Measurements from ENCODE around the gene HDGFL2.

HDGFL2 gene

DNA sequence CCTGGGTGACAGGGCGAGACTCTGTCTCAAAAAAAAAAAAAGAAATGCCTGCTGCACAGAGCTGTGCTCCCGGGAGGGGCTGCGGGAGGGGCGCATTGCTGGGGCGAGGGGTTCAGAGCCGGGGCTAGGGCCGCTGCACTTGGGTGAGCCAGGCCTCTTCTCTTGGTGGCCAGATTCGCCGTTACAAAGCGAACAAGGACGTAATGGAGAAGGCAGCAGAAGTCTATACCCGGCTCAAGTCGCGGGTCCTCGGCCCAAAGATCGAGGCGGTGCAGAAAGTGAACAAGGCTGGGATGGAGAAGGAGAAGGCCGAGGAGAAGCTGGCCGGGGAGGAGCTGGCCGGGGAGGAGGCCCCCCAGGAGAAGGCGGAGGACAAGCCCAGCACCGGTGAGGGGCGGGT is 27.2 kb downstream of the HDGFL2 start:
- no peak for DNase-seq (ENCODE audit: low read depth in 2 of 2)

DNA sequence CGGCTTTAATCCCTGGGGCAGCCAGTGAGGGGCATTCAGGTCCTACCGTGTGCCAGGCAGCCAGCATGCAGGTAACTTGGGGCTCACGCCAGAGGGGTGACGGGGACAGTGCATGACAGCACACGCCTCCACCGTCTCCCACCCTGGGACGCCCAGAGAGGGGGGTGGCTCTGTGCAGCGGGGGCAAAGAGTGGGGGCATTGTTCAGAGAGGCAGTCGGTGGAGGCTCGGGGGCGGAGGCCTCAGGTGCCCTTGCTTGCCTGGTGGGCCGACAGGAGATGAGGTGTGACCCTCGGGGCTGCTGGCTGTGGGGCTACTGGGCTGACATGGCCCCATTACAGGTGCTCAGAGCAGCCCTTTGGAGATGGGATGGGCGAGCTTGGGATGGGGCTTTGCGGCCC is 27.8 kb downstream of the HDGFL2 start:
- no peak for DNase-seq (ENCODE audit: low read depth in 2 of 2)

DNA sequence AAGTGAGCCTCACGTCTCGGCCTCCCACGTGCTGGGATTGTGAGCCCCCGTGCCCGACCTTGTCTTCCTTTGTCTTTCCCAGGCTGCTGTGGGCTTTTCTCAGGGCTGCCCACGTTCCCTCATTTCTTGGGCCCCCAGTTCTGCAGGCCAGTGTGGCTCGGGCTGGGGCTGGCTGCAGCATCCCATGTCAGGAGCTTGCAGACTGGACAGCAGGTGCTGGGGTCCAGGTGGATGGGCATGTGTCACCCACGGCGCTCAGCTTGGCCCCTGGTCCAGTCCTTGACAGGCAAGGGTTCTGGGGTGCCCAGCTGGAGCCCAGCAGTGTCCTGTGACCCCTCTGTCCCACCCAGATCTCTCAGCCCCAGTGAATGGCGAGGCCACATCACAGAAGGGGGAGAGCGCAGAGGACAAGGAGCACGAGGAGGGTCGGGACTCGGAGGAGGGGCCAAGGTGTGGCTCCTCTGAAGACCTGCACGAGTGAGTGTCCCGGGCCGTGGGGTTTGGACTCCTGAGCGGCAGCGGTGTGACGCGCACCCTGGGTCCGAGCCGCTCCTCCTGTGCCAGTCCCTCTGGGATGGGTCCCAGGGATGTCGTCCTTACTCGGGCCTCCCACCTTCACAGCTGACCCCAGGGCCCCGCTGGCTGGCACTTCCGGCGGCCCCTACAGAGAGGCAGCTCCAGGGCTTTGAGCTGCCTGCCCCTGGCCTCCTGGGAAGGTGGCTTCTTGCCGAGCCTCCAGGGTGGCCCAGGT is 28.9 kb downstream of the HDGFL2 start:
- DNase-seq (ENCODE audit: low read depth in 2 of 2): no peak

GRCh38 chr19:4501691-4502090 is 29.6 kb downstream of the HDGFL2 start:
- DNase-seq (ENCODE audit: low read depth in 2 of 2): no peak

GRCh38 chr19:4502282-4503131 is 30.4 kb downstream of the HDGFL2 start:
- no peak for DNase-seq (ENCODE audit: low read depth in 2 of 2)

- DNase-seq (ENCODE audit: low read depth in 2 of 2): no peak
Observed at GRCh38 chr19:4503132-4503824, 31.2 kb downstream of the HDGFL2 start.

- no peak for DNase-seq (ENCODE audit: low read depth in 2 of 2)
Observed at GRCh38 chr19:4503825-4504170, 31.7 kb downstream of the HDGFL2 start.

DNA sequence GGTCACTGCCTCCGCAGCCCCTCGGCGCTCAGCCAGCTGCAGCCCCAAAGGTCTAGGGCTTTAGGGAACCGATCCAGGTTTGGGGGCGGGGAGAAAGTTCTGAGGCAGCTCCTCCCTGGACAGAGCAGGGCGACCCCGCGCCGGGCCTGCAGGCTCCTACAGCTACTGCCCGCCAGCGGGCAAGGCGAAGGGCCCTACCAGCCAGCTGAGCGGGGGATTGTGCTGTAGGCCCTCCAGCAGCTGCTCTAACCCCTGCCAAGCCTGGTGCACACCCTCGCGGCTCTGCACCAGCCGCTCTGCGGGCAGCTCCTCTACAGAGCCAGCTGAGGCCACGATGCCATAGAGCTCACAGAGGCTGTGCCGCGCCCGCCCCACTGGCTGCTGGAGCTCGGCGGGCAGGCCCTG is 32.2 kb downstream of the HDGFL2 start:
- DNase-seq (ENCODE audit: low read depth in 2 of 2): no peak

GRCh38 chr19:4504891-4505569 is 32.9 kb downstream of the HDGFL2 start:
- DNase-seq (ENCODE audit: low read depth in 2 of 2): no peak

- DNase-seq (ENCODE audit: low read depth in 2 of 2): no peak
Observed at GRCh38 chr19:4505570-4506448, 33.7 kb downstream of the HDGFL2 start.

DNA sequence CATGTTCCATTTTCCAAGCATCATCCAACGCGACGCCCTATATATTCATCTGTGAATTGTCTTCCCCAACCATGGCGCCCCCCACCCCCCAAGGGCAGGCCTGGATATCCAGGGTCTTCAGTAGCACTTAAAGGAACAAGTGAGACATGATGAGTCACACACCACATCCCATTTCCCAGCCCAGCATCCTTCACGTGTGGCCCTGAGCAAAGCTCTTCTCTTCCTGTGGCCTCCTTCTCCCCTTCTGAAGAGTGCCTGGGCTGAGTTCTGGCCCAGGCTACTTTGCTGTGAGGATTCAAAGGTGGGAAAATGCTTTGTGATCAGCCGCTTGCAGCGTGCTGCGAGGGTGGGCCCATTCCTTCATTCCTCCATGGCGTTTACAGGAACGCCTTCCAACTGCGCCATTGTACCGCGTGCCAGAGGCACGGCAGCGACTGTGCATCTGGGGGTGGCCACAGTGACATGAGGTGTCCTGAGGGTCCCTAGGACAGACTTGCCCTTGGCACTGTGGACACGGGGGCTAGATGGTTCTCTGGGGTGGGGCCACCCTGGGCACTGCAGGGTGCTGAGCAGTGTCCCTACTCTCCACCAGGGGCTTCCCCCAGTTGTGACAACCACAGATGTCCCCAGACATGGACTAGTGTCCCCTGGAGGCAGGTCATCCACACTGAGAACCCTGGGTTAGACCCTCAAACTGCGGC is 34.5 kb downstream of the HDGFL2 start:
- DNase-seq (ENCODE audit: low read depth in 2 of 2): no peak

DNA sequence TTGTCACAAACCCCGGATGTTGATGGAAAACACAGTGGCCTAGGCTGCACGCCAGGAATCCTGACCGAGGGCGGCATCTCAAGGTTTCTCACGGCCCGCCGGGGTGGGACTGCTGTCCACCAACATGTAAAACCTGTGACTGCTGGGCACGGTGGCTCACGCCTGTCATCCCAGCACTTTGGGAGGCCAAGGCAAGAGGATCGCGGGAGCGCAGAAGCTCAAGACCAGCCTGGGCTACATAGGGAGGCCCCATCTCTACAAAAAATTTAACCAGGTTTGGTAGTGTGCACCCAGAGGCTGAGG is 35.0 kb downstream of the HDGFL2 start:
- no peak for DNase-seq (ENCODE audit: low read depth in 2 of 2)

GRCh38 chr19:4507804-4508203 is 35.7 kb downstream of the HDGFL2 start:
- DNase-seq (ENCODE audit: low read depth in 2 of 2): no peak

DNA sequence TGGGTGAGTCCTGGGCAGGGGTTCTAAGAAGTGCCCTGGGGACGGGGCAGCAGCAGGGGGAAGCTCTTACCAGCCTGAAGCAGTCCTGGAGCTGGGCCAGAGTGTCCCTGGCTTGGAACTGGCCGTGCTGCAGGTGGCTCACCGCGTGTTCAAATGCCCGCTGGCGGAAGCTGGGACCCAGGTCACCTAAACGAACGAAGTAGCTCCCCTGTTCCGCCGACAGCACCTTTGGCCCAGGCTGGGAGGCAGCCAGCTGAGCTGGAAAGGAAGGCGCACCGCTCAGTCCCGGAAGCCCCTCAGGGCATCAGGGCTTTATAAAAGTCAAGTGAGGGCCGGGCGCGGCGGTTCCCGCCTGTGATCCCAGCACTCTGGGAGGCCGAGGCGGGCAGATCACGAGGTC is 36.6 kb downstream of the HDGFL2 start:
- DNase-seq (ENCODE audit: low read depth in 2 of 2): no peak

DNA sequence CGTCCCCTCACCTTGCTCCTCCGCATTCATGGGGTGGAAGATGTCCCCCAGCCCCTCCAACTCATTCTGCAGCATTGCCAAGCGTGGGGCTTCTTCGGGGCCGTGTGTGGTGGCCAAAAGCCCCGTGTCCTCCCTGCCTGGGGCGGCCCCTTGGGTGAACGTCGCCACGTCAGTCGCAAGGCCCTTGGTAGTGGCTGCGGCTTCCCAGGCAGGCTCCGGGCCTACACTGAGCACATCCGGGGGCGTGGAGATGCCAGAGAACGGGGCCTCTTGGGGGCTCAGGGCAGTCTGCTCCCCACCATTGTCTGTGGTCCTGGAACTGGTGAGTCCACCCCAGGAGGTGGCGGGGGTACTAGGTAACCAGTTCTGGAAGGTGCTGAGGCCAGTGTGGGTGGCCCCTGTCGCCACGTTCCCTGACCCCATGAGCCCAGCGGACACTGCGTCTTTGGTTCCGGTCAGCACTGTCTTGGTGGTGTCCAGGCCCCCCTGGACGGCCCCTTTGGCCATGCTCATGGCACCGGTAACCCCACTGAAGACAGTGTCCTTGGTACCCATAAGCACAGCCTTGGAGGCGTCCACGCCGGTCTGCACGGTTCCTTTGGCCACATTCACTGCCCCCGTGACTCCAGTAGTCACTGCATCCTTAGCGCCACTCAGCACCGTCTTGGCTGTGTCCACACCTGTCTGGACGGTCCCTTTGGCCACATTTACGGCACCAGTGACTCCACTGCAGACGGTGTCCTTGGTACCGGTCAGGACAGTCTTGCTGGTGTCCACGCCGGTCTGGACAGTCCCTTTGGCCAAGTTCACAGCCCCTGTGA is 38.5 kb downstream of the HDGFL2 start:
- DNase-seq (ENCODE audit: low read depth in 2 of 2): no peak

GRCh38 chr19:4511300-4512054 is 39.4 kb downstream of the HDGFL2 start:
- DNase-seq (ENCODE audit: low read depth in 2 of 2): no peak

DNA sequence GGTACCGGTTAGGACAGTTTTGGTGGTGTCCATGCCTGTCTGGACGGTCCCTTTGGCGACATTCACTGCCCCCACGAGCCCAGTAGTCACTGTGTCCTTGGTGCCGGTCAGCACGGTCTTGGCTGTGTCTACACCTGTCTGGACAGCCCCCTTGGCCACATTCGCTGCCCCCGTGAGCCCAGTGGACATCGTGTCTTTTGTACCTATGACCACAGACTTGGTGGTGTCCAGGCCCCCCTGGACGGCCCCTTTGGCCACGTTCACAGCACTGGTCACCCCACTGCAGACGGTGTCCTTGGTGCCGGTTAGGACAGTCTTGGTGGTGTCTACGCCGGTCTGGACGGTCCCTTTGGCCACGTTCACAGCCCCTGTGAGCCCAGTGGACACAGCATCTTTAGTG is 40.0 kb downstream of the HDGFL2 start:
- no peak for DNase-seq (ENCODE audit: low read depth in 2 of 2)

DNA sequence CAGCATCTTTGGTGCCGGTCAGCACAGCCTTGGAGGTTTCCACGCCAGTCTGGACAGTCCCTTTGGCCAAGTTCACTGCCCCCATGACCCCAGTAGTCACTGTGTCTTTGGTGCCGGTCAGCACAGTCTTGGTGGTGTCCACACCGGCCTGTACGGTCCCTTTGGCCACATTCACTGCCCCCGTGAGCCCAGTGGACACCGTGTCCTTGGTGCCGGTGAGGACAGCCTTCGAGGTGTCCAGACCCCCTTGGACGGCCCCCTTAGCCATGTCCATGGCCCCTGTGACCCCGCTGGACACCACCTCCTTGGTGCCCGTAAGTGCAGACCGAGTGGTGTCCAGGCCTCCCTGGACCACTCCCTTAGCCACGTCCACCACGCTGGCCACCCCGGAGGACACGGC is 41.2 kb downstream of the HDGFL2 start:
- DNase-seq (ENCODE audit: low read depth in 2 of 2): no peak

DNA sequence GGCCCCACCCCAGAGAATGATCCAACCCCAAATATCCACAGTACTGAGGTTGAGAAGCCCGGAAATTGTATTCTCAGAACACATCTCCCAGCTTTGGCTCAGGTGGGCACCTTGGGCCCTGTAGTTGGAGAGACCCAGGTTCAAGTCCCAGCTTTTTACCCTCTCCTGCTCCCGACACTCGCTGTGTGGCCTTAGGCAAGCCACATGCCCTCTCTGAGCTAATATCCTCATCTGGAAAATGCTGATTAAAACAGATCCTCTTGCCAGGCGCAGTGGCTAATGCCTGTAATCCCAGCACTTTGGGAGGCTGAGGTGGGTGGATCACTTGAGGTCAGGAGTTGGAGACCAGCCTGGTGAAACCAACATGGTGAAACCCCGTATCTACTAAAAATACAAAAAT is 43.6 kb downstream of the HDGFL2 start:
- DNase-seq (ENCODE audit: low read depth in 2 of 2): no peak
